PC-3 (cell line): ENCODE results near the gene CADPS2. TPM values are rescaled to one million over a fixed set of nuclear protein-coding genes. Genes with fewer than 3 reads are reported as not detected.

Experiments used
- ATAC-seq: fragments of 200-7000 bp; cut with Tn5 transposase; 2 replicates; pipeline ENCODE4 v1.9.1; 2020; ENCODE audit warnings: mild to moderate bottlenecking, moderate library complexity
- BruUV-seq: library from RNA; stranded (reverse); fragments of 400-500 nt; replicated peaks from 2 replicates; lab custom pipeline; 2021; lab: Mats Ljungman, UMichigan
- CTCF ChIA-PET: fragments of 300-600 bp; sonication (Branson Sonifier 250); formaldehyde crosslinking; loops from one replicate; lab custom pipeline; 2022; ENCODE audit warnings: antibody characterized with exemption; lab: Charles Lee
- POLR2A ChIA-PET: fragments of 300-600 bp; sonication (Branson Sonifier 250); formaldehyde crosslinking; loops from one replicate; lab custom pipeline; 2022; ENCODE audit warnings: antibody characterized with exemption; ENCODE audit not compliant: unreplicated experiment; lab: Charles Lee
- DNase-seq: peaks from one replicate; pipeline ENCODE4 v3.0.0-alpha.2; 2015
- H2AFZ ChIP-seq: fragments of 300-600 bp; sonication (generic); 2 replicates; pipeline ENCODE4 v1.6.0; 2016; ENCODE audit warnings: antibody characterized with exemption, low read length
- H3F3A ChIP-seq: fragments of 300-600 bp; sonication (generic); one replicate; pipeline ENCODE4 v1.6.0; 2017; ENCODE audit warnings: antibody characterized with exemption, low read length, control low read depth, mild to moderate bottlenecking; ENCODE audit not compliant: unreplicated experiment
- H3K27ac ChIP-seq: fragments of 300-600 bp; sonication (generic); 2 replicates; pipeline ENCODE4 v1.5.1; 2016; ENCODE audit warnings: mild to moderate bottlenecking, low read length
- H3K27me3 ChIP-seq: fragments of 300-600 bp; sonication (generic); 2 replicates; pipeline ENCODE4 v1.6.1; 2016; ENCODE audit warnings: low read length, mixed read lengths
- H3K36me3 ChIP-seq: fragments of 300-600 bp; sonication (generic); 2 replicates; pipeline ENCODE4 v1.6.1; 2016; ENCODE audit warnings: low read depth, mixed run types, low read length, mixed read lengths
- H3K4me1 ChIP-seq: fragments of 300-600 bp; sonication (generic); 2 replicates; pipeline ENCODE4 v1.5.1; 2016; ENCODE audit warnings: low read length; ENCODE audit not compliant: insufficient read depth
- H3K4me2 ChIP-seq: fragments of 300-600 bp; sonication (generic); 2 replicates; pipeline ENCODE4 v1.6.0; 2016; ENCODE audit warnings: low read length
- H3K4me3 ChIP-seq: fragments of 300-600 bp; sonication (generic); 2 replicates; pipeline ENCODE4 v1.5.1; 2016; ENCODE audit warnings: mild to moderate bottlenecking, low read length, mixed read lengths
- H3K79me2 ChIP-seq: fragments of 300-600 bp; sonication (generic); 2 replicates; pipeline ENCODE4 v1.6.1; 2017; ENCODE audit warnings: low read length, mixed read lengths
- H3K9ac ChIP-seq: fragments of 300-600 bp; sonication (generic); 2 replicates; pipeline ENCODE4 v1.6.0; 2016; ENCODE audit warnings: mild to moderate bottlenecking, low read length
- H3K9me2 ChIP-seq: fragments of 300-600 bp; sonication (generic); replicated peaks from 2 replicates; pipeline ENCODE4 v1.6.1; 2016; ENCODE audit warnings: mixed run types, low read length, mixed read lengths
- H3K9me3 ChIP-seq: fragments of 300-600 bp; sonication (generic); 2 replicates; pipeline ENCODE4 v1.6.1; 2016; ENCODE audit warnings: low read length, mixed read lengths
- H4K20me1 ChIP-seq: fragments of 300-600 bp; sonication (generic); 2 replicates; pipeline ENCODE4 v1.6.1; 2016; ENCODE audit warnings: low read length, mixed read lengths
- EZH2 ChIP-seq: fragments of 300-600 bp; sonication (generic); IDR thresholded peaks from one replicate; pipeline ENCODE4 v1.6.1; 2017; ENCODE audit warnings: antibody characterized with exemption, mild to moderate bottlenecking, low read length; ENCODE audit not compliant: unreplicated experiment
- EZH2phosphoT487 ChIP-seq: fragments of 300-600 bp; sonication (generic); IDR thresholded peaks from 2 replicates; pipeline ENCODE4 v1.6.1; 2018; ENCODE audit warnings: mild to moderate bottlenecking, antibody characterized with exemption, low read length, borderline replicate concordance
- intact Hi-C: fragments of 100-400 bp; cut with micrococcal nuclease; formaldehyde crosslinking; loops from 2 replicates; pipeline ENCODE4 v1.9.0; 2023
- total RNA-seq: library from RNA; depleted of rRNA; stranded (reverse); fragments of >200 nt; gene quantifications from 2 replicates; pipeline ENCODE4 v1.2.3, GENCODE V29; 2014
- TF ChIP-seq, protein P1 (sequence below): fragments of 300-600 bp; sonication (generic); conservative IDR thresholded peaks from 2 replicates; pipeline ENCODE4 v1.5.1; 2017; ENCODE audit warnings: antibody characterized with exemption, low read depth, mild to moderate bottlenecking, low read length

CADPS2 gene
- total RNA-seq, 1 experiment from 2014 or later, result 9.4 TPM

GRCh38 chr7:122430710-122431109, 455.6 kb downstream of the CADPS2 start:
- Histone ChIP-seq H3K4me1 (no peaks in the 10 kb centered on the region), H4K20me1 (no peaks in the 10 kb centered on the region), H3K27me3 (no peaks in the 10 kb centered on the region), H3K9me3 (no peaks in the 10 kb centered on the region), H3K27ac (no peak overlapping the region), H3K4me2 (no peak overlapping the region), H3K4me3 (no peak overlapping the region), H3K36me3 (no peaks in the 10 kb centered on the region), H3K9ac (no peak overlapping the region), H3K79me2 (no peaks in the 10 kb centered on the region), H2AFZ (no peak overlapping the region), H3K9me2 (no peaks in the 10 kb centered on the region), H3F3A (no peaks in the 10 kb centered on the region)
- ChIA-PET CTCF (no interaction called here), POLR2A (no interaction called here)
- BruUV-seq, result no TSS peak
- no peak for DNase-seq
- no peak for ATAC-seq
- TF ChIP-seq, protein P1, sequence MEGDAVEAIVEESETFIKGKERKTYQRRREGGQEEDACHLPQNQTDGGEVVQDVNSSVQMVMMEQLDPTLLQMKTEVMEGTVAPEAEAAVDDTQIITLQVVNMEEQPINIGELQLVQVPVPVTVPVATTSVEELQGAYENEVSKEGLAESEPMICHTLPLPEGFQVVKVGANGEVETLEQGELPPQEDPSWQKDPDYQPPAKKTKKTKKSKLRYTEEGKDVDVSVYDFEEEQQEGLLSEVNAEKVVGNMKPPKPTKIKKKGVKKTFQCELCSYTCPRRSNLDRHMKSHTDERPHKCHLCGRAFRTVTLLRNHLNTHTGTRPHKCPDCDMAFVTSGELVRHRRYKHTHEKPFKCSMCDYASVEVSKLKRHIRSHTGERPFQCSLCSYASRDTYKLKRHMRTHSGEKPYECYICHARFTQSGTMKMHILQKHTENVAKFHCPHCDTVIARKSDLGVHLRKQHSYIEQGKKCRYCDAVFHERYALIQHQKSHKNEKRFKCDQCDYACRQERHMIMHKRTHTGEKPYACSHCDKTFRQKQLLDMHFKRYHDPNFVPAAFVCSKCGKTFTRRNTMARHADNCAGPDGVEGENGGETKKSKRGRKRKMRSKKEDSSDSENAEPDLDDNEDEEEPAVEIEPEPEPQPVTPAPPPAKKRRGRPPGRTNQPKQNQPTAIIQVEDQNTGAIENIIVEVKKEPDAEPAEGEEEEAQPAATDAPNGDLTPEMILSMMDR, result no peak
- TF ChIP-seq EZH2, result no peak
- TF ChIP-seq EZH2phosphoT487, result no peak
- intact Hi-C loops, result no loop called here

DNA sequence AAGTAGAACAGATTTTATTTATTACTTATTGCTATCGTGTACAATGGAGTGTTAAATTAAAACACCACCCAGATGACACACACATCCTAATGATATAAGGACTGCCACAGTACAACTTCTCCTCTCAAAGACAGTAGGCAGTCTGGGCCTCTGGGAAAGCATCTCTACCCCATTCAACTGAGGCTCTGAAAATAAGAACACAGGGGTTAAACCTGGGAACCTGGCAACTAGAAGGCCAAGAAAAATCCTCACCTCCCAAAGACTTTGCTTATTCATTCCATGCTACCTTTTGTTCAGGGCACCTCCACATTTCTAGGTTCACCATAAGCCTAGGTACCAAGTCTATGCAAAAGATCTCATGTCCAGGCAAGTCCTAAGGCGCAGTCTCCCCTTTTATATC, 456.3 kb downstream of the CADPS2 start:
- Histone ChIP-seq H3K79me2 (no peaks in the 10 kb centered on the region), H3K27ac (no peak overlapping the region), H3K36me3 (no peaks in the 10 kb centered on the region), H3K9ac (no peak overlapping the region), H3K4me3 (no peak overlapping the region), H3K9me3 (no peaks in the 10 kb centered on the region), H3F3A (no peaks in the 10 kb centered on the region), H3K27me3 (no peaks in the 10 kb centered on the region), H4K20me1 (no peaks in the 10 kb centered on the region), H2AFZ (no peak overlapping the region), H3K9me2 (no peaks in the 10 kb centered on the region), H3K4me2 (no peak overlapping the region), H3K4me1 (no peaks in the 10 kb centered on the region)
- ChIA-PET CTCF (no interaction called here), POLR2A (no interaction called here)
- ATAC-seq (no peak), DNase-seq (no peak)
- intact Hi-C loops, result no loop called here
- TF ChIP-seq, protein P1, result no peak
- TF ChIP-seq EZH2 (no peak), EZH2phosphoT487 (no peak)
- no TSS peak for BruUV-seq

DNA sequence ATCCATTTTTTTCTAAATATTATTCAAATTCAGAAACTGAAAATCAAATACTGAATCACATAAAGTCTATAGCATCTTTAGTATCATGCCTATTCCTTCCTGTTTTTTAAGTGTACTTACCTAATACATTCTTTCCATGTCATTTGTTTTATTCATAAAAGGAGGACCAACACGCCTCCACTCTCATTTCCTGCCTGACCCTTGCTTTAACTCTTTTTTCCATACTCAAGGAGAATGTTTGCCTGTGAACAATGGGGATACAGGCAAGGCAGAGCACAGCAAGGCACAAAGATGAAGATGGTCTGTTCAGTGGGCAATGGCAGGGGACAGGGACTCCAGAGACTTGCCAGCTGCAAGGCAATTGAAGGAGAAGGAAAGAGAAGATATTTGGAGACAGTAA, 460.5 kb downstream of the CADPS2 start:
- no peak for ATAC-seq

More for the DNA sequence above, 460.5 kb downstream of the CADPS2 start:
- no peaks in the 10 kb centered on the region for H3K9me2 ChIP-seq
- H3K36me3 ChIP-seq, result no peaks in the 10 kb centered on the region
- H3K27ac ChIP-seq, result no peak overlapping the region
- H2AFZ ChIP-seq, result no peak overlapping the region
- no peaks in the 10 kb centered on the region for H3F3A ChIP-seq
- no peaks in the 10 kb centered on the region for H3K4me1 ChIP-seq
- H3K4me2 ChIP-seq, result no peak overlapping the region
- no peak overlapping the region for H3K4me3 ChIP-seq
- ChIA-PET CTCF (no interaction called here), POLR2A (no interaction called here)
- no peaks in the 10 kb centered on the region for H3K27me3 ChIP-seq
- H3K9me3 ChIP-seq, result no peaks in the 10 kb centered on the region
- no TSS peak for BruUV-seq
- no peak for TF ChIP-seq EZH2
- no peak for TF ChIP-seq EZH2phosphoT487
- TF ChIP-seq, protein P1, result no peak
- no peak overlapping the region for H3K9ac ChIP-seq
- intact Hi-C loops, result no loop called here
- no peaks in the 10 kb centered on the region for H3K79me2 ChIP-seq
- no peak for DNase-seq
- H4K20me1 ChIP-seq, result no peaks in the 10 kb centered on the region
